Measurements from ENCODE around the gene RAB31.
A peak's percentile ranks its signal among the peaks of the same experiment; 100 is the strongest.

Gene RAB31

DNA sequence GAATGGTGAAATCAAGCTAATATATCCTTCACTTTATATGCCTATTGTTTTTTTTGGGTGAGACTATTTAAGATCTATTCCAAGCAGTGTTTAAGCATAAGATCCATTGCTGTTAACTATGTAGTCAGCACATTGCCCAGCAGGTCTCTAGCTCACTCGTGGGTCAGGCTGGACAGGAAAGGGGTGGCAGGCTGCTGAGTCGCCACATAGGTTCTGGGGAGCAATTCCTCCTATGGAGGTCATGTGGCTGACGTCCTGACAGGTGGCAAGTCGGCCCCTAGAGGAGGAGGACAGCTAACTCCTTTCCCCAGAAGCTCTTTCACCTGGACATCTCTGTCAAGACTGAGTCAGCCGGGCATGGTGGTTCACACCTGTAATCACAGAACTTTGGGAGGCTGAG, 13.9 kb upstream of the RAB31 start:
- no peak for DNase-seq

DNA sequence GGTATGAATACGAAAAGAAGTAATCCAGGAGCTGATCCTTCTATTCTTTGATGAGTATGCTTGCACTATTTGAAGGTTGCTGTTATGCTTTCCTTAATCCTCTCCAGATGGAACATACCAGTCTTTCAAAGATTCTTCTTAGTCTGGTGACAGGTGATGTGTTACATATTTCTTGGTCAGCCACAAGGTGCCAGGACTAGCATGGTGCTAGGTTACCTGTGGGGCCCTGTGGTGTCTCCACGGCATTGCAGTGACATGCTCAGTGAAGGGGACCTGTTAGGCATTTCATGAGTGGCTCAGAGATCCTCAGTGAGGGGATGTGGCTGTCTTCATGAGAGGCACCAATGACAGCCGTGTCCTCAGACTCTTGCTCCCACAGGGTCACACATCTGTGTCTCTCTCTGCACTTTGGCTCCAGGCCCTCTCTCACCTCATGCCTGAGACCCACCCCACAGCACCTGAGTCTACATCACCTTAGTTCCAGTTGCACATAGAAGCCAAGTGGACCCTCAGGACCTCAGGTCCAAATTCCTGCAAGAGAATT, 13.1 kb upstream of the RAB31 start:
- no peak for DNase-seq

DNA sequence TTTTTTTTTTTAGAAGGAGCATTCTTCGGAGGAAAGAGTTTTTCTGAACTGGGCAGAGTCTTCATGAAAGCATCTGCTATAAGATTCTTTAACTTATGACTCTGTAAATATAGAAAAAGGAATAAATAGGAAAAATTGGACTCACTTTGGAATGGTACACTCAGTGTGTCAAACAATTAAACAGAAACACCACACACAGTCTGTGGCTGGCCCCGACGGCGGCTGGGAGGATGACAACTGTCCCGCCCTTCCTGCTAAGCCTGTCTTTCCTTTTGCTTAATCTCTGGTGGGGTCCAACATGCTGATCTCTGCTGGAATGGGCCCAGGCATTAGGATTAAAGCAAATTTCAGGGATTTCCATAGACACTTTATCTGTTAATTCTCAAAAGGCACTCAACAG, 12.5 kb upstream of the RAB31 start:
- no peak for DNase-seq

DNA sequence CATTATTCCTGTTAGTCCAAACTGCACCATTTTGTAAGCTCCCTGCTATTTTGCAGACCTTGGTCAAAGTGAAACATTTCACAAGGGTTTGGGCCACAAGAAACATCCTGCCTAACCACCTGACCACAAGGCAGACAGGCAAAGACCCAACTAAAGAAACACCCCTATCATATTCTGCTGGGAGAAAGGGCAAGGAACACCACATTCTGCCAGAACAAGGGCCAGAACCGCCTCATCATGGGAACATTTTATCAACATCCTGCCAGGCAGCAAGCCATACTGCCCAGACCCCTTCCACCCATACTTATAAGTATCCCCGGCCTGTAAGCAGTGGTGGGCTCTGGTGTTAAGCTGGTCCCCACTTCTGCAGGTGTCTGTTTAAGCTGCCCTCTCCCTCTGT, 12.0 kb upstream of the RAB31 start:
- DNase-seq = peak; percentile 48

DNA sequence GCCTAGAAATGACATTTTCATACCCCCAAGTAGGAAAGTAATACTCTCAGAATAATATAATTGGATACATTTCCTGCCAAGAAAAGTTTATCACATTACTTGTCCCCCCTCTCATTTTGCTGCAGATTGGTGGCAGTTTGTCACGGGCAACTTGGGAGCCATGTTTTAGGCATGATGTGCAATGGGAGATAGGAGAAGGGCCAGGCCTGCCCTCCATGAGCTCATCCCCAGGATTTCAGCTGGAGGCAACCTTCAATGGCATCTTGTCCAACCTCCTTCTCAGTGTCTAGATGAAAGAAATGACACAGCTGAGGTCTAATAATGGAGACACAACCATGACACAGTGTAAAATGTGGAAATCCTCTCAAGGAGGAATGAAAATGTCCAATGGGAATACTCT, 11.4 kb upstream of the RAB31 start:
- DNase-seq = no peak

DNA sequence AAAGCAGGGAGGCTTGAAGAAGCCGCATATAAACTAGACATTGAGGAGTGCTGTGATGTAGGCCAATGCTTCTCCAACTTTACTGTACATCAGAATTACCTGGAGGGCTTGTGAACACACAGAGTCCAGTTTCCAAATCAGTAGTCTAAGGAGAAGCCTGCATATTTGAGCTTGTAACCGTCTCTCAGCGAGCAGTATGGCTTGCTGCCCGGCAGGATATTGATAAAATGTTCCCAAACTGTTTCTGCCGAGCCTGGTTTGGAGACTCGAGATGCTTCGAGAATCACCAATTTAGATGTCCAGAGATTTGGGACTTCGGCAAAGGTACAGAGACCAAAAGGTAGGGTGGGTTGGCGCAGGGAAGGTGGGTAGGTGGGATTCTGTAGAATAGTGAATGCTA, 11.0 kb upstream of the RAB31 start:
- no peak for DNase-seq

DNA sequence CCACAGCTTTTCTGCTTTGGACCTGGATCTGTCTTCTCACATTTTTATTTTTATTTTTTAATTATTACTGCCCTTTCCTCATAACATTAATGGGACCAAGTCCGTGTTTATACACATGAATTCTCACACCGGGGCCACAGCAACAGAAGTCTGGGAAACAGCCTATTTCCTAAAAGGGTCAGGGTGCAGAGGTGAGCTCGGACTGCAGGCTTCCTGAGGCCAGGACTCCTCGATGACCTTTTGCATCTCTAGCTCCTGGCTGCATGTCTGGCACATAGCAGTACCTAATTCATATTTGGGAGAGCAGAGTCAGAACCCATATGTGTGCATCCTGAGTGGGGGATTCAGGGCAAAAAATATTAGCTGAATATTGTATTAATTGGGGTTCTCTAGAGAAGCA, 9.6 kb upstream of the RAB31 start:
- no peak for DNase-seq

DNA sequence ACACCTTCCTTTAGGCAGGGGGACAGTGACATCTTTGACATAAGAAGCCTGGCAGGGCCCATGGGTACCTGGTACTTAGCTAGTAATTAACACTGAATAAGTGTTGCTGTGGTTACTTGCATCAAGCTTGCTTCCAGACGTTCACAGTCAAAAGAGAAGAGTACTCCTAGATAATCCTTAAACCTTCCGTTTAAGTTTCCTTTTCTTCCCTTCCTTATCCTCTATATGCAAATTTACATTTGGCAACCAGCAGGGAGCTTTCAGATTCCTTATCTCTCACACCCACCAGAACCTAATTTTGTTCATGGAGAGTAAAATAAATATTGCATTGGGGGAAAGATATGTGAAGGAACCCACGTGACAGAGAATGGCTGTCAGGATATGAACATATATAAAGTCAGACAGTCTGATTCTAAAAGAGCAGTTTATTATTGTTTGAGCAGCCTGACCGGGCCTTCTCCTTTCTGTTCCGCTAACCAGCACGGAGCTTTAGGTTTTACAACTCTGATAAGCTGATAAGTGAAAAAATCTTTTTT, 7.8 kb upstream of the RAB31 start:
- DNase-seq = peak; percentile 62

DNA sequence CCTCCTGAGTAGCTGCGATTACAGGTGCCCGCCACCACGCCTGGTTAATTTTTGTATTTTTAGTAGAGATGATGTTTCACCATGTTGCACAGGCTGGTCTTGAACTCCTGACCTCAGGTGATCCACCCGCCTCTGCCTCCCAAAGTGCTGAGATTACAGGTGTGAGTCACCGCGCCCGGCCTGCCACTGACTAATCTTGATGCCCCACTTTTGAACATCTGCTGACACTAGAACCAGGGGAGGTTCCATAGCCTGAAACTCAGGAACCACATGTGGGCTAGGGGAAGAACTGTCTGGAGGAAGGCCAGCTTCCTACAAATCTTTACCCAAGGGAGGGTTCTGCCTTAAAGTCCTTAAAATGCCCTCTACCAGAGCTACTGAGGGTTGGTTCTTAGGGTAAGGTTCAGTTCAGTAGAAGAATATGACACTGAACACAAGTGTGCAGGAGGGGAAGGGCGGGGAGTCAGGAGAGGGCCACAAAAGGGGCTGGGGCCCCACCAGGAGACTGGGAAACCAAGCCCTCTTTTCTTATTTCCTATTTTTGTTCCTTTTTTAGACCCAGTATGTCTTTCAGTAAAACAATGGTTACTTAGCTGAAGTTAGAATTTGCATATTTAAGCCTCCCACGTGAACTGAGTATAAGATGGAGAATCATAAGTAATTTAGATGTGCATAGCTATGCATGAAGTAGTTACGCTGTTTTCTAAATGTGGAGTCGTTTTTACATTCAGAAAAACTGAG, 6.3 kb upstream of the RAB31 start:
- no peak for DNase-seq

DNA sequence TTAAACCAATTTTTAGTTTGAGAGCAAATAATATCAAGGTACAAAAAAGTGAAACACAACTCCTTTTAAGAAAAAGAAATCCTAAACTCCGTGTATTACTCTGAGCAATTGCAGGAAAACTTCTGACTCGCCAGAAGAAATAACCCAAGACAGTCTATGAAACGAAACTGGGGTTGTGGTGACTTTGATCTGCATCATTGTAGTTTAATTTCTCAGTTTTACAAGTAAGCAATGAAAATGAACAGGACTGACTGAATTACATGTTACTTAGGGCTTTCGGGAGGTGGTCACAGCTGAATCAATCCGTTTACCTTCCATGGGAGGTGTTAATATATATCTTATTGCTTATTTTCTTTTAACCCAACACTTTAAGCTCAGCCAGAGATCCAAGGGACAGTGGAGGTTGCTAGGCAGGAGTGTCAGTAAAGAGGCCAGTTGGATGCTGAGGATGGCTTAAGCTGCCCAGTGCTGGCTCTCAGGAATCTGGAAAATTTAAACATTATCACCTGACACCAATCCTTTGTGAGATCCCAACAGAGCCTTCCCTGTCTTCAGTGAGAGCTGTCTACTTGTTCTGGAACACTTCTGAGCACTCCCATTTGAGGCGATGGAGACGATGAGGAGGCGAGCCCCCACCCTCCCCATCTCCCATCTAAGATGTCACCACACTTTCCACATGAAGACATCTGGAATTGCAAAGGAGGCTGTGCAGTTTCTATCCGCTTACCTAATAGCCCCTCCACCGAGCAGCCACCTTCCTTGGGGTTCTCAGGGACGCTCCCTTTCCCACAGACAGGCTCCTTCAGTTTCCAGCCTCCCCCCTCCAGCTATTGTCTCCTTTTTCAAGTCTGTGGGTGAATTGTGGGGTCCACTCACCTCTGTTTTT, 3.6 kb upstream of the RAB31 start:
- no peak for DNase-seq

DNA sequence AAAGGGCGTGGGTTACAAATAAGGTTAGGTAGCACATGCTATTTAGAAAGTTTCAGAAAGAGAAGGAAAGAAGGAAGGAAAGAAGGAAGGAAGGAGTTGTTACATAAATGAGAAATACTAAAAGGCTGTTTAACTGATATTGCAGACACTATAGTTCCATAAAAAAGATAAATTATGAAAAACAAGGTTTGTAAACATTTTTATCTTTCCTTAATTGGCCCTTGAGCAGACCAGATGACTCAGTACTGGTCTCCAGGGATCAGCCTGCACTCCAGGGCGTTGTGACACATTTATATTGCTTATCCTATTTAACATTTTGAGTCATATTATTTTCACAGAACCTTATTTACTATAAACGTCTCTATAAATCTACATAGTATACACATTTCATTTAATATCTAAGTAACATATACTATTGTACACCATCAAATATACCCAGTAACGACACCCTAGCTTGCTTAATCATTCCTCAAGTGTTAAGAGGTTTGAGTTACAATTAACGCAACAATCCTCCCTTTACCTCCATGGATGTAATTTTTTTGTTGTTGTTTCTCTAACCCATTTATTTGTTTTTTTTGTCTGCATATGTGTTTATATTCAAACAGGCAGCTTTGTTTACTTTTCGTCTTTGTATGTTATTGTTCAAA, 2.8 kb upstream of the RAB31 start:
- peak; percentile 38 for DNase-seq

DNA sequence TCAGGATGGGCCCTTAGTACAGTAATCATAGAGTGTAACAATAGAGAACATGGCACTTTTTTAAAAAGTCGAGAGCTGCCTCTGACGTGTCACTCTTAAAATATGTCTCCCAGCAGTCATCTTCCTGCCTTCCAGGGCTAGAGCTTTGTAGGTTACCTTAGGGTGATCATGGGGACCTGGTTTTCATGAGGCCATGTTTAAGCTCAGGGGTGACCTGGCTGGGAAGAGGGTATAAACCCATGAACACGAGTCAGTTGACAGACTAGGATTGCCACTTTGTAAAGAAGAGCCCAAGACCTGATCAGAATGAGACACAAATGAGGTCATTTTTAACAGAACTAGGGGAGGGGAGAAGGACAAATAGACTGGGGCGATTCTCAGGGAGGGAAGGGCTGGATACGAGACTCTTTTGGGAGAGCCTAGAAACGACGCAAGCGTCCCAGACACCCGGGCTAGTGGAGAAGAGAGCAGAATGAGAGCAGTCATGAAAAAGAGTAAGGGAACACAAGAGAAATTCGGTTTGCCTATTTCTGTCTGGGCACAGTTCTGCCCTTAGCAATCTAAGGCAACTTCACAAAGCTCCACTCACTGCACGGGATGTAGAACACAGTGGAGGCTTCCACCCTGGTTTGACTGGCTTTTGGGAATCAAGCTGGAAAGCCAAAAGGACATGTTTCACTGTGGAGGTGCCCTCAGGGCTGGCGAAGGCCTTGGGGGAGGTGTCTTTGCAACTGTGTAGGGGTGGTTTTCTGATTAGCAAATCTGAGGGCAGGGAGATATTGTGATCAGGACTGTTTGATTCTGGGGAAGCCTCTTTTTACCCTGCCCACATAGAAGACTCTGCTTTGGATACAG, 1.8 kb upstream of the RAB31 start:
- no peak for DNase-seq

DNA sequence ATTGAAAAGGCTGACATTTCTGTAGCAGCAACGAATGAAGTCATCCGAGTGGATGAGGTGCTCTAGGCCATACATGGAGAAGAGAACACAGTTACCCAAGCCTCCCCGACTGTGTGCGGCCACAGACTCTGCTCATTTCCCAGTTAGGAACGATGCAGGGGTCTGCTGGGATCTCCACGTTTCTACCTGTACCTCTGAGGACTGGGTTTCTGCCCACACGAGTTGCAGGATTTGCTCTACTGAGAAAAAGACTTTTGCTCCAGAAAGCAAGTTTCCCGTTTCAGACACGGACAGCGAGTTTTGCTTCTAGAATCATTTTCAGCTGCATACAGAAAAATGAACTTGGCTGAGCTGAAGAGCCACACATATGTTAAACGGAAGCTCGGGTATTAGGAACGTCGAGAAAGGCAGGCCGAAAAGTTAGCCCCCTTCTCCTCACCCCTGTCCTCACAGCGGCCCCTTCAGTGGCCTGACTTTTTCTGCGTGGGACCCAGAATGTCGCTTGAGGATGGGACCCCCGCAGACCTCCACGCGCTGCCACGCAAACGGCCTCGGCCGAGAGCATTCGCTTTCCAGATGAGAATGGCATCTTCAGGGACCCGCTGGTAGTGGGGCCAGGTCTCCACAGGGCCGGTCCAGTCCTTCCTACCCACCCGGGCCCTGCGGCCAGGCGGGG, 582 bp upstream of the RAB31 start:
- no peak for DNase-seq

DNA sequence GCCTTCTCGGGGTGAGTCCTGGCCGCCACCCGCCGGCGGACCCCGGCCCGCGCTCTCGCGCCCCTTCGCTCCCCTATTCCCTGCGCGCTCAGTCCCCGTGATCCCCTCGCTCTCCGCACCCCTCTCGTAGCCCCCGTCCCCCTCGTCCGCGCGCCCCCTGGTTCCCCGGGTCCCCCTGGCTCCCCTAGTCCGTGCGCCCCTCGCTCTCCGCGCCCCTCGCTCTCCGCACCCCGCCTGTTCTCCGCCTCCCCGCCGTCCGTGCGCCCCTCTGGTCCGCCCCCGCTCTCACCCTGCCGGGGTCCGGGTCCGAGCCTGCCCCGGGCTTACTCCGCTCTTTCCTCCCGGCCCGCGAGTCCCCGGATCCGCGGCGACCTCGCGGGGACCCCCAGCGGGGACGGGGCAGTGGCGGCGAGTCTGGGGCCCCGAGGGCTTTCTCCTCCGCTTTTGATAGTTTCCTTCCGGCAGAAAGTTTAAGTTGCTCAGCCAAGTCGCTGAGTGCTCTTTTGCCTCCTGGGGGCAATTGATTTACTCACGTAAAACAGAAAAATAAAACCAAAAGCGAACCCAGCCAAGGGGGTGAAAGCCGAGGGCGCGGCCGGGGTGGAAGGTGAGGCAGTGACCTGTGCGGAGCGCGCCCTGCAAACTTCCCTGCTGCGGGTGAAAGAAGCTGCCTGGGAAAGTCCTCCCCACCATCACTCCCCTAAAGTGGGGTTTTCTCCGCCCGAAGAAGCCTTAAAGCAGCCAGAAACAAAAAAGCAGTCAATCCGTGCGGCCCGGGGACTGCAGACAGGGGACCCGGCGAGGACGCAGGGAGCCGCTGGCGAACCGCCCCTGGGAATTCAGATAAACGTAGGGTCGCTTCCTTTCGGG, 568 bp downstream of the RAB31 start:
- no peak for DNase-seq

DNA sequence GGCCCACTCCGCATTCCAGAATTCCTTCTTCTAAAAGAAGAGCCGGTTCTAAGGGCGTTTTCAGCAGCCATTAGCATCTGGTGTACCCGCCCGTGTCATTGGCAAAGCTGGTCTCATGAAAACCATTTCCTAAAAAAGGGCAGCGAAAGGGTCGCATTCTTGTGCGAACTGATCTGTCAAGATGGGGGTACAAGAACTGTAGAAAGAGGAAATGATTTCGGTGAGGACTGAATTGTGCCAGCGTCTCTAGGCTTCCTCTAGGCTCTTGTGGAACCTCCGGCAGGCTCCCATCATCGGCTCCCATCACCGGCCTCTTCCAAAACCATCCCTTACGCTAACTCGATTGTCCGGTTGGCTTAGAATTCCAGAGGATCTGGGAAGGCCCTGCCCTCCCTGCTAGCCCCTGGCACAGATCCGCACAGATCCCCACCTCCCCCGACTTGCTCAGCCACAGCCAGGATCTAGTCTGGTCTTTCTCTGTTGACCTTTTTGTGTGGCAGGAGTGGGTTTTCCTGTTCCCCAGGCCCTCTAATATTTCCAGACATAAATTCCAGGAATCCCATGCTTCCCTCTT, 1.3 kb downstream of the RAB31 start:
- DNase-seq = no peak

DNA sequence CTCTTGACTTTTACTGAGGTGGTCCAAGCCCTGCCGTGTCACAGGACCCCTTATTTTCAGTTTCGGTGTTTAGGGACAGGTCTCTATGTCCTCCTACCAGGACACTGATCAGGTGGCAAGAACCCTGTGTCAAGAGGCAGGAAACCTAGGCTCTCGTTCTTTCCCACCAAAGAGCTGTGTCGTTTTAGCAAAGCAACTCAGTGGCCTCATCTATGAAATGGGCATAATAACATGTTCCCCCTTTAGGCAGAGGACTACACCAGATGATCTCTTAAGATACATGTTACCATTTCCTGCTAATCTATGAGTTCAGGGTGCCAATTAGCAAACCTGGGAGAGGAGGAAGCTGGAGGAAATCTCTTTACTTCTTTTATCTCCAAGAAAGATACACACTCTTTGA, 1.9 kb downstream of the RAB31 start:
- no peak for DNase-seq

DNA sequence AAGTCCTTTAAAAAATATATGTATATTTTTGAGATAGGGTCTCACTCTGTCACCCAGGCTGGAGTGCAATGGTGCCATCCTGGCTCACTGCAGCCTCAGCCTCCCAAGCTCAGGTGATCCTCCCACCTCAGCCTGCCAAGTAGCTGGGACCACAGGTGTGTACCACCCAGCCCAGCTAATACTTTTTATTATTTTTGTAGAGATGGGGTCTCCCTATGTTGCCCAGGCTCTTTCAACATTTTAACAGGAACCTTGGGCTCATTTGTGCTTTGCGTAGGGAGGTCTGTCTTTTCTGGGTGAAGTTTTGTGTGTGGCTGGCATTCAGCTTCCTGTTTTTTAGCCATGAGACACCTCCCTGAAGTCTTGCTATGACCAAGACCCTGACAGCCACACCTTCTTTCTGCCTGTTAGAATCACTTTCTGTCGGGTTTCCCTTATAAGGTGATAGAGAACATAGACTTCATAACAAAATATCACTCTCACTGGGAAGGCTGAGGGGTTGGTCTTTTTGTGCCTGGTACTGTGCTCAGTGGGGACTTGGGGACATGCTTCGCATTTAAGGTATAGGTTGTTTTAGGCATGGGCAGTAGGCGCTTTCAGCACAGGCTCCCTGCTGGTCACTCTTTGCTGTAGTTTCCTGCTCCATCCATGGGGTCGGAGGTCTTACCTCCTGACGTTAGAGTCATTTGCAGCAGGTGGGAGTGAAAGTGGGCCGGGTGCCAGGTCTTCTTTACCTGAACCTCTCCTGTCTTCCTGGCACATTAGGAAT, 3.4 kb downstream of the RAB31 start:
- DNase-seq = peak; percentile 61

DNA sequence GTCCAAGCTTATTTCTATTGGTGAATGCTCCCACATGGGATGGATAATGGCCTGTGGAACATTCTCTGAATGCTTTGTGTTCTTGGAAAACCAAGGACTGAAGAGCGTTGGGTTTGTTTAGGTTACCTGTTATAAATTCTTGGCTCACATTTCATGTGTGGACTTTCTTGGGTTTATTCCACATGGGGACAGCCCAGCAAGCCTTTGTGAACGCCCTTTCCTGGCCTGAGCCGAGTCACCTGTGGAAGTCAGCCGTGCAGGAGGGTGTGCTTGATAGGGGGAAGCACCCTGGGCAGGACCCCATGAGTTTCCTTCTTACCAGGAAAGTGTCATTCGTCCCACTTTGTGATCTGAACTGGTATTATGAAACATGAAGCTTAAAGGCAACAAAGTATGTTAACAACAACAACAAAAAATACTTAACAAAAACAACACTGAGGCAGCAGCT, 4.1 kb downstream of the RAB31 start:
- DNase-seq = no peak

DNA sequence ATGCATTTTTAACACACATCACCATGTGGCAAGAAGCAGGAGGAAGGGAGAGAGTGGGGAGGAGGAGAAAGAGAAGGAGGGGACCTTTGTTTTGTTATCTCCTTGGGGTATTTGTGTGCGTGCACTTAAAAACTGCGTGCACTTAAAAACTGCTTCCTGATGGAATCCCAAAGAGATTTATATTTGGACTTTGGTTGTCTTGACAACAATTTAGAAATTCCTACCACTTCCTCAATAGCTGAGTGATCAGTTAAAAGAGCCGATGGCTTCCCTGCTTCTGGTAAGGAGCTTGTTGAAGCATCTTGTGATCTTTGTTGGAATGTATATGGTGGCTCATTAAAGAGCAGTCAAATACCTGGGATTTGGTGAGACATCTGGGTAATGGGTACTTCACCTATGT, 4.5 kb downstream of the RAB31 start:
- peak; percentile 65 for DNase-seq
